MM.1S (cell line): Measurements from ENCODE around the gene KSR2.

Experiments
- CTCF ChIP-seq: fragments of 300-600 bp; sonication (generic); IDR thresholded peaks from 2 replicates; pipeline ENCODE4 v1.5.1; 2016; ENCODE audit warnings: antibody characterized with exemption, low read length, mixed read lengths
- EZH2 ChIP-seq: fragments of 300-600 bp; sonication (generic); optimal IDR thresholded peaks from 2 replicates; pipeline ENCODE3; 2017; ENCODE audit warnings: low read depth, mild to moderate bottlenecking, antibody characterized with exemption, low read length, mixed read lengths
- EZH2phosphoT487 ChIP-seq: fragments of 300-600 bp; sonication (generic); IDR thresholded peaks from 2 replicates; pipeline ENCODE4 v1.6.1; 2018; ENCODE audit warnings: antibody characterized with exemption, low read length

- TF ChIP-seq CTCF (no peak), EZH2 (no peak), EZH2phosphoT487 (no peak)
Measured at GRCh38 chr12:117830471-117830870, 138.3 kb downstream of the KSR2 start.
